Stimulated activated CD4-positive, alpha-beta T cell treated with anti-CD3 and anti-CD28 coated beads, Interleukin-15, amount 100 ng/mL, for 1 hour (primary cell): ENCODE measurements around the gene KLHL33.

Source experiments
- DNase-seq, 2 donors: peaks; one replicate each; pipeline ENCODE4 v3.0.0-alpha.2; 2020; ENCODE audit warnings: low read depth in 1 of 2, low spot score in 1 of 2

KLHL33 gene

DNA sequence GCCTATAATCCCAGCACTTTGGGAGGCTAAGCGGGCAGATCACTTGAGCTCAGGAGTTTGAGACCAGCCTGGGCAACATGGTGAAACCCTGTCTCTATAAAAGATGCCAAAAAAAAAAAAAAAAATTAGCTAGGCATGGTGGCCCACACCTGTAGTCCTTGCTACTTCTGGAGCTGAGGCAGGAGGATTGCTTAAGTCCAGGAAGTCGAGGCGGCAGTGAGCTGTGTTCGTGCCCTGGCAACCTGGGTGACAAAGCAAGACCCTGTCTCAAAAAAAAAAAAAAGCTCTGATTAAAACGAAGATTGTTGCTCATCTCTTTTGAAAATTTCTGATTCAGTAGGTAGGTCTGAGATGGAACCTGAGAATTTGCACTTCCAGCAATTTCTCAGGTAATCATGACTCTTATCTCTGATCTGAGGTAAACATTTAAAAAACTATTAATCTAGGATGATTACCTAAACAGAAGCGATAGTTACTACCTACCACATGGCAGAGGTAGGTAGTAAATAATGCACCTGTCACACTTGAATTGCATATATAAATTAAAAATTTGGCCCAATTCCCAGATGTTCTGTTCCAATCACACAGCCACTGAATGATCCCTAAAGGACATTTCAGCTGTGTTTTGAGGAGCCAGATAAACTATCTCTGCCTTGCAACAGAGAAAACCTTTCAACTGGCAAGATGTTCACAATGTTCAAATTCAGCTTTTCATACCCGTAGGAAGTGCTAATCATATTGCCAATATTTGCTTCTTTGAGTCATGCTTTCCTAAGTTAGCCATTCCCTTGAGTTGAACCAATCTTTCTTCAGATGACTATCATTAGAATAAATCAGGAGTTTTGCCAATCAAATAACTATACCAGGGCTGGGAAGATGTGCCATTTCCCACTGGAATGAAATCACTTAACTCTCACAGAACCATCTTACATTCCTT, 18.4 kb downstream of the KLHL33 start:
- no peak for DNase-seq

DNA sequence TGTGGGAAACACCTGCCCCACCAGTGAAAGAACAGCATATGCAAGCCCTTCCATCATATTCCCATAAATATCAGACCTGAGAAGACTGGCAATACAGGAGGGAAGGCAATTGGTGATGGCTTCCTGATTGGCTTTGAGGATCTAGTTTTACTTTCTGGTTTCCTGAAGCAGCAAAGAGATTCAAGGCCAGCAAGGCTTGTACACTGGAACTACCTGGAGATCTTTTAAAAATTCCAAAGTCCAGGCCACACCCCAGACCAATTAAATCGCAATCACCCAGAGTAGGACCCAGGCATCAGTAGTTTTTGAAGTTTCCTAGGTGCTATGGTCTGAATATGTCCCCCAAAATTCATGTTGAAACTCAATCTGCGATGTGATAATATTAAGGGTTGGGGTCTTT, 19.7 kb downstream of the KLHL33 start:
- no peak for DNase-seq

GRCh38 chr14:20415782-20416206, 20.2 kb downstream of the KLHL33 start:
- DNase-seq: no peak

GRCh38 chr14:20413744-20414082, 22.3 kb downstream of the KLHL33 start:
- DNase-seq: no peak

DNA sequence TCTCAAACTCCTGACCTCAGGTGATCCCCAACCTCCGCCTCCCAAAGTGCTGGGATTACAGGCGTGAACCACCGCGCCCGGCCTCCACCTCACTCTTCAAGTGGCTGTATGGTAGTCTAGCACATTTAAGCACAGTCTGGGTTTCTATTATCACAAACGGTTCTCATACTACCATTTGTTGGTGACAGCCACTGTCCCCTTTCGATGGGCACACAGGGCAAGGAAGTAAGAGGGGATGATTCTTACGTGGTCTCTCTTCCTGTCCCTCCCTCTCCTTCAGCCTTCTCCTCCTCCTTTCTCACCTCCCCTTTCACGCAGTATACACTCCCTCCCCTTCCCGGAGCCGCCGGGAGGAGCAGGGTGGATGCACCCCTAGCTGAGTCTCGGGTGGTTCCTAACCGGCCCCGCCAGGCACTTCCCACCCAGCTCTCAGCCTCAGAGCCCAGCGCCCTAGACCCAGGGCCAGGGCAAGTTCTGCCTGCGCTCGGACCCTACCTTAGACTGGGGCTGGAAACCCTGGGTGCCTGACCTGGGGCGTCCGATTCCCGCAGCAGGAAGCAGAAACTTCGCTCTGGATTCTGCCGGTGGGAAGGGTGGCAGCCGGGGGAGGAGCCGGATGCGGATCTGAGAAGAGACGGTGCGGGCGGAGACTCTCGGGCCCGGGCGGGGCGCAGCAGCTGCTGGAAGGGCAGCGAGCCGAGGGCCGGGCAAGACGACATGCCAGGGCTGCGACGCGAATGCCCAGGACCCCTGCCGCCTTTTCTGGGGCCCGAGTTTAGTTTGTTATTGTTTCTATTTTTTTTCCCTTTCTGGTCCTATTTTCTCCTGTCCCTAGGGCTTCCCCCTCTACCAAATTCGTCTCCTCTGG, 22.9 kb downstream of the KLHL33 start, which contains the start of gene TEP1:
TSS of gene TEP1 (minus strand) at position 626 of the 868 bp plus-strand sequence. CDS start 5,062 bp downstream, outside the sequence.
- peak; percentile 42 to 60 for DNase-seq

- no peak for DNase-seq
Observed at GRCh38 chr14:20412411-20412810, 23.6 kb downstream of the KLHL33 start.

GRCh38 chr14:20409226-20409625, 26.7 kb downstream of the KLHL33 start:
- no peak for DNase-seq

GRCh38 chr14:20403521-20403920, 32.4 kb downstream of the KLHL33 start:
- DNase-seq: no peak

- DNase-seq: no peak
Observed at GRCh38 chr14:20400965-20401593, 34.9 kb downstream of the KLHL33 start.

GRCh38 chr14:20400589-20400964, 35.4 kb downstream of the KLHL33 start:
- no peak for DNase-seq

GRCh38 chr14:20397511-20397910, 38.5 kb downstream of the KLHL33 start:
- no peak for DNase-seq

- DNase-seq: no peak
Observed at GRCh38 chr14:20391505-20391904, 44.5 kb downstream of the KLHL33 start.

GRCh38 chr14:20388159-20388558, 47.8 kb downstream of the KLHL33 start:
- no peak for DNase-seq

GRCh38 chr14:20387576-20387975, 48.4 kb downstream of the KLHL33 start:
- no peak for DNase-seq

- DNase-seq: no peak
Observed at GRCh38 chr14:20386276-20386855, 49.6 kb downstream of the KLHL33 start.

- no peak for DNase-seq
Observed at GRCh38 chr14:20384886-20385285, 51.1 kb downstream of the KLHL33 start.

- DNase-seq: no peak
Observed at GRCh38 chr14:20384321-20384720, 51.6 kb downstream of the KLHL33 start.

DNA sequence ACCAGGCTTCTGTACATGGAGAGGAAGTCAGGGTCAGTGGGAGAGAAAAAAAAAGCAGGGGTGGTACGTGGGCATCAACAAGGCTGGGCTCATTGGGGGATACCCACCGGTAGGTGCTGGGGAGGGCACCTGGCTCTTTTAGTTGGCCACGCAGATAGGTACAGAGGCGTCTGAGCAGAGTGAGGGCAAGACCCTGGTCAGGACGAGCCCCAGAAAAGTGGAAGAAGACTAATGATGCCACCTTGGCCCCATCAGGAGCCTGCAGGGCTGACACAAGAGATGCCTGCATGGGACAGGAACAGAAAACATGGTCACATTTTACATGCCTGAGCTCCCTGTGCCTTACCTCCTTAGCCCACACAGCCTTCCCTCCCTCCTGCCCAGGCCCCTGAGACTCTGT, 52.3 kb downstream of the KLHL33 start:
- no peak for DNase-seq

DNA sequence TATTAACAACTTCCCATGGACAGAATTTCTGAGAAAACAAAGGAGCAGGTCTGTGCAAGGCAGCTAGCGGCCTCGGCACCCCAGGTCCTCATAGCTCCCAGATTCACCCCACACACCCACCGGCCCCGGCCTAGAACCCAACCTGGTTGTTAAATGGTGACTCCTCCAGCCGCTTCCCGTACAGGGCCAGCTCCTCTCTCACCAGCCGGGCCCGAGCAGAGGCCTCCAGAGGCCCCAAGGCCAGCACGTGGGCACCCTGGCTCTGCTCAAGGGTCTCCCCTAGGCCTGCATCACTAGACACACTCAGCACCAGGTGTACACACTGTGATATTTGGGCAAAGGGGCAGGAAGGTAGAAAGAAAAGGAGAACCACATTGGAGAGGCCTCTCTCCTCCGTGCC, 52.9 kb downstream of the KLHL33 start:
- no peak for DNase-seq

DNA sequence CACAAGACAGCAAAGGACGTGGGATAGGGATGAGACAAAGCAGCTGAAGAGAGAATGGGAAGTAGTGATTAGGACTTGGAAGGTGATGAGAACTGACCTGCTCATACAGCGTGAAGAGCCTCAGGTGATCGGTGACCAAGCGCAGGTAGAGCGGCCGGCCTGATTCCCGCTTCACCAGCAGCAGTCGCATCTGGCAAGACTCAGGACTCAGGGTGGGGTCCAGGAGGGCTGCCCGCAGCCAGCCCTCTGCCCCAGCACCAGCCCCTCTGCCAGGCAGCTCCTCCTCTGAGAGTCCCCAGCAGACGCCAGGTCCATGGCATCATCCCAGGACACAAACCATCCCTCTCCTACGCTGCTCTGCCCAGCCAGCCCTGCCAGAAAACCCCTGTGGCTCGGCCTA, 53.4 kb downstream of the KLHL33 start:
- no peak for DNase-seq

- DNase-seq: no peak
Observed at GRCh38 chr14:20381341-20381740, 54.6 kb downstream of the KLHL33 start.
